ENCODE measurements around the gene HECTD4.
"Not testable (repeated sequence)": the region's sequence is repeated elsewhere in the genome, so short reads cannot be mapped to it uniquely, and the experiment has no call there.

HECTD4 gene

DNA sequence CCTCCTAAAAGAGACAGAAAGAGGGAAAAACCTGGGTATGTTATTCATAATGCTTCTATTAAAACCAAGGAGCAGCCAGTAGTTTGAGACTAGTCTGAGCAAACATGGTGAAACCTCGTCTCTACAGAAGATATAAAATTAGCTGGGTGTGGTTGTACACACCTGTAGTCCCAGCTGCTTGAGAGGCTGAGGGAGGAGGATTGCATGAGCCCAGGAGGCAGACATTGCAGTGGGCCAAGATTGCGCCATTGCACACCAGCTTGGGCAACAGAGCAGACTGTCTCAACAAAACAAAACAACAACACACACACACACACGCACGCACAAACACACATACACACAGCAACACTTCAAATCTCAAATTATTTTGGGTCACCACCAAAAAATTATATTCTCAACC is 27.8 kb downstream of the HECTD4 start:
- no peak for DNase-seq (ENCODE audit: low read depth)

- peak; percentile 34 for DNase-seq (ENCODE audit: low read depth)
These were observed 28.8 kb downstream of the HECTD4 start for GRCh38 chr12:112353393-112353792.

- DNase-seq (ENCODE audit: low read depth), result no peak
These were observed 29.3 kb downstream of the HECTD4 start for GRCh38 chr12:112352921-112353320.

DNA sequence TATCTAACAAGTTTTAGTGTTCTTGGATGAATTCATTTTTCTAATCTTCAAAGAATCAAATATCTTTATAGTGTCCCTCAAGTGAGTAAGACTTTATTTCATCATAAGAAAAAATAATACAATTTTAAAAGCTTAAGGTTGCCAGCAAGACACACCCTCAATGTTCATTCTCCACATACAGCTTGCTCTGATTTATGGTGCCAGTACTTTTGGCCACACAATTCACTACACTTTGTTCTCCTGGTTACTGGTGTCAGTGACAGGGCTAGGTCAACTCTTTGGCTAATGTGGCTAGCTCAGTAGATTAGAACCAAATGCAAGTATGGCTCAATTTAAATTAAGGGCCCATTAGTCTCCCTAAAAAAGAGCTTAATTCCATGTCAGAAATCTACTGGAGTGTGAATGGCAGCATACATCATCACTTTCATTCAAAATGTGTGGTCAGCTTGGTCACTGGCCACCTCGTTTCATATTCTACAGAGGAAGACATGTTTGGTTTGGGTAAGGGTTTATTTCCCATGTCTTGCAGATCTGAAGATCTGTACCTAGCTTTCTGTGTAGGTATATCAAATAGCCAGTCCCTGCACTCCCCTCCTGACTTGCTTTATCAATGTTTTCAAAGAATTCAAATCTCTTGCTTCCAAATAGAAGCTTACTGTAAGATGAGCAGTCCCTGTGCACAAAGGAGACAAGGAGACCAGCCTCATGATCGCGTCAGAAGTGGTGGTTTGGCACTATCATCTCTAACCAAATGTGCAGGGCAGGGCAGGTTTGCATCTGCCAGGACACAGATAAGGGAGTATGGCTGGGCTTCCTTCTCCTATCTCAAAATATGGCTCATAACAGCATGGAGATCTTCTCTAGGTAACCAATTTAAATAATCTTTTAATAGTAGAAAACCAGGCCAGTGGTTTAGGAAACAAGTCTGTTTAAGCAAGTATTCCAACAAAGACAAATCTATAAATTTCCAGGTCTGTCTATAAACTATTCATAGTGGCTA is 31.3 kb downstream of the HECTD4 start:
- DNase-seq (ENCODE audit: low read depth), result no peak

GRCh38 chr12:112349431-112349830 is 32.8 kb downstream of the HECTD4 start:
- DNase-seq (ENCODE audit: low read depth), result no peak

GRCh38 chr12:112348926-112349325 is 33.3 kb downstream of the HECTD4 start:
- not testable (repeated sequence) for DNase-seq (ENCODE audit: low read depth)

DNA sequence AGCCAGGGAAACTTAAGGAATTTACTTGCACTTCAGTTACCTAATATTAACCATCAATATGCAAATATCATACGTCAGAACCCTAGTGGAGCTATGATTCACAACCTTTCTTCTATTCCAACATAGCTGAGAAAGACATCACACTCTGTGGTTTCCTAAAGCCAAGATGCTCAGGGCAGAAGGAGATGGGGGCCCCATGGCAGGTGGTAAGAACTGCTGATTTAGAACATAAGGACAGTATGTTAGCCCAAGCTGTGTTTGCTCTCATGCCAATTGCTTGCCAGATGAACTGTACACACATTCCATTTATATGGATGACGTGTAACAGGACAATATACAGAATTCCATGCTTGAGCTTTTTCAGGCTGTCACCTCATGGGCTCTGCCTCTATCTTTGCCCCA is 34.6 kb downstream of the HECTD4 start:
- peak; percentile 70 for DNase-seq (ENCODE audit: low read depth)

- no peak for DNase-seq (ENCODE audit: low read depth)
These were observed 36.0 kb downstream of the HECTD4 start for GRCh38 chr12:112346194-112346593.

DNA sequence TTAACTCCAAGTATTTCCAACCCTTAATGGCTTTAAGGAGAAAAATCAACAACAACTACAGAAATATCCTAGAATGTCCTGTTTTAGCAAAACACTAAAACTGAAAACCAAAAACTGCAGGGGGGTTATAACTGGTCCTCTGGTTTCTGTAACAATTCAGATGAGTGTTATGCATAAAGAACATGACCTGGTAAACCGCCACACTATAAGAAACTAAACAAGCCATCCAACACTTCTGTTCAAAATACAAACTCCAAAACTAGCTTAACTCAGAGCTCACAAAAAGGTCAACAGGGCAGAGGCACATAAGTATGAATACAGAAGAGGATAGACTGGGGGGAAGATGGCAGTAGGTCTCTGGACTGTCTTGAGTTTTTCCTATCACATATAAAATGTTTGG is 38.0 kb downstream of the HECTD4 start:
- no peak for DNase-seq (ENCODE audit: low read depth)

- DNase-seq (ENCODE audit: low read depth), result no peak
These were observed 39.6 kb downstream of the HECTD4 start for GRCh38 chr12:112342587-112342986.

DNA sequence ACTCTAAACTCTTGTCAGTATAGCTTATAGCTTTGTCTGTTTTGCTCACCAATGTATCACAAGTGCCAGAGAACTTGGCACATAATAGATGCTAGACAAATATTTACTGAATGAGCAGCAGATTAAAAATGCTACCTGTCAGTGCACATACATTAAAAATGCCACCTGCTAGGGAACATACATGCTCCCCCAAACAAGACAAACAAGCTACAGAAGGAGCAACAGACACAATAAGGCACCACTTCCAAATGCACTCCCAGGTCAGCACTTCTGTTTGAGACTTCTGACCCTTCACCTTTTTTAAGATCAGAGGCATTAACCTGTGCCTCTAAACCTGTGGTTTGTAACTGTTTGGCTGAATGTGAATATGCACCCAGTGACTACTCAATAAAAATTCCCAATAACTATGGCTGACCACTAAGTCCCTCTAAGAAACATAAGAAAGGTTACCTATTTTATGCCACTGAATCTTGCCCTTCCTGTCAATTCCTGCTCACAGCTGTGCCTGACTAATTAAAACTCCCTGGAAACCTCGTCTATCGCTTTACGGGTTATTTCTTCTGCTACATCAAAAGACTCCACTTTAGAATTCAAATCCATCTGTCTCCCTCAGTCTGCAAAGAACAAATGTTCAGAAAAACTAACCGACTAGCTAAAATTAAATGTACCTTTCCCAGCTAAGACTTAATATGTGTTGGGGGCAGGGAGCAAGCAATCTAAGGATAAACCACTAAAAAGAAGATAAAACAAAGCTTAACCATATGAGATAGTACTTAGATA is 41.0 kb downstream of the HECTD4 start:
- no peak for DNase-seq (ENCODE audit: low read depth)

- no peak for DNase-seq (ENCODE audit: low read depth)
These were observed 42.0 kb downstream of the HECTD4 start for GRCh38 chr12:112340230-112340629.

- not testable (repeated sequence) for DNase-seq (ENCODE audit: low read depth)
These were observed 47.2 kb downstream of the HECTD4 start for GRCh38 chr12:112334999-112335398.

DNA sequence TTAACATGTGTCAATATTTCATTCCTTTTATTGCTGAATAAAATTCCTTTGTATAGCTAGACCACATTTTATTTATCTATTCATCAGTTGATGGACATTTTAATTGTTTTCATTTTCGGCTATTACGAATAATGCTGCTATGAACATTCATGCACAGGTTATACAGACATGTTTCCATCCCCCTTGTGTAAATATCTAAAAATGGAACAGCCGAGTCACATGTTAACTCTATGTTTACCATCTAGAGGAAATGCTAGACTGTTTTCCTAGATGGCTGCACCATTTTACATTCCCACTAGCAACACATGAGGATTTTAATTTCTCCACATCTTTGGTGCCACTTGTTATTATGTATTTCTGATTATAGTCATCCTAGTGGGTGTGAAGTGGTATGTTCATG is 49.2 kb downstream of the HECTD4 start:
- DNase-seq (ENCODE audit: low read depth), result no peak

DNA sequence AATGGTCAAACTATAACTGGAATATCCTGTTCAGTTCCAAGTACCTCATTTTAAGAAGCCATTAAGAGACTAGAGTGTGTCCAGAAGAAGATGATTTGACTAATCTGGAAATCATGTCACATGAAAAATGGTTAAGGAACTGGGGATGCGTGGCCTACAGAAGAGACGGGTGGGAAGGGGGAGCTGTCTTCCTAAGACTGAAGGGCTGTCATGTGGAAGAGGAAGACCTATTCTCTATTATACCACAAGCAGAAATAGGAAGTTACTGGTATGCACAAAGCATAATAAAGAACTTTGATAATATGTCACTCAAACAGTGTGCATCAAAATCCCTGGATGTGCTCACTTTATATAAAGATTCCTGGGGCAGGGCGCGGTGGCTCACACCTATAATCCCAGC is 50.3 kb downstream of the HECTD4 start:
- no peak for DNase-seq (ENCODE audit: low read depth)

GRCh38 chr12:112330706-112331105 is 51.5 kb downstream of the HECTD4 start:
- no peak for DNase-seq (ENCODE audit: low read depth)

DNA sequence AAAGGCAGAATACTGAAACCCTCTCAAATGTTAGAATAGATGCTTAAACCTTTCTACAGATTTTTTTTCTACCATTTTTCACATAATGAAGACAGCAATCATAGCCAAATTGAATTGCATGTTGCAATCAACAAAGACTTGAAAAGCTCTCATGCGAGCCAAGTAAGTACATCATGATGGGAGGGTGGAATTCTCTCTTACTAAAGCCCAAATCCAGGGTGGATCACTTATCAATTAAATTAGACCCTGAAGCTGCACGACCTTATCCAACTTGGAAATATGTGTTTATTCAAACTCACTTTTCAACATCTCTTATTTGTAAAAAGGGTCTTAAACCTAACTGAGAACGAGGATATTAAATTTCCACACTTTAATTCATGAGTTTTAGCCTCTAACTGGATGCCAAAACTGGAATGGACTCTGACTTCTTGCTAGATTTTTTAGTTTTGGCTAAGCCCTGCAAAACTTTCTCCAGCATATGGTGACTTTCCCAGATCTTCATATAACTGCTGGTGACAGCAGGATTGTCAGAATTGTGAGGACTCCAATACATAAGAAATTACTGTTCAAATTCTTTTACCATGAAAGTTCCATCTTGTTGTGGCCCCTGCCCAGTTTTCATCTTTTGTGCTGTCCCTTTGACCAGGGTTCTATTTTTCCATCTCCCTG is 53.6 kb downstream of the HECTD4 start:
- no peak for DNase-seq (ENCODE audit: low read depth)

- no peak for DNase-seq (ENCODE audit: low read depth)
These were observed 54.9 kb downstream of the HECTD4 start for GRCh38 chr12:112327209-112327938.

GRCh38 chr12:112325622-112326207 is 56.5 kb downstream of the HECTD4 start:
- no peak for DNase-seq (ENCODE audit: low read depth)

- DNase-seq (ENCODE audit: low read depth), result no peak
These were observed 57.1 kb downstream of the HECTD4 start for GRCh38 chr12:112325157-112325556.

DNA sequence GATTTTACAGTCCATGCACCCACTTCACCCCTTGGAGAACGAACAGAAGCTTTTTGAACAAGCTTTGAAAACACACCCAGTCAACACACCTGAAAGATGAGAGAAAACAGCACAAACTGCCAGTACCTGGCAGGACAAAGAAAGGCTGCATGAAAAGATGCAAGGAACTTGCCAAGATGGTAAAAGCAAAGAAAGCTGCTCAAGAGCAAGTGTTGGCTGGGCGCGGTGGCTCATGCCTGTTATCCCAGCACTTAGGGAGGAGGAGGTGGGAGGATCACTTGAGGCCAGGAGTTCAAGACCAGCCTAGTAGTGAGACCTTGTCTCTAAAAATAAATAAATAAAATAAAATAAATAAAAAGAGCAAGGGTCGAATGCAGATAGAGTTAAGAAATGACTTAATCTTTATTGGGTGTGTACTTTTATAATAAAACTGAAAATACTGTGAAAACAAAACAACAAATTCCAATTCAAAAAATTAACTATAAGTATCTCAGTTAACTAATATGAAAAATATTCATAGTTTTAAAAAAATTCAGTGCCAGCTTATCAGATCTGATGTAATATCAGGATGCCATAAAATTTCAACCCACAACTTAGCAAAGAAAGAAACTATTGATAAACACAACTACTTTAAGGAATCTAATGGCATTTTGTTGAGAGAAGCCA is 59.2 kb downstream of the HECTD4 start:
- no peak for DNase-seq (ENCODE audit: low read depth)
